ENCODE results near the gene DCTN1.

DNA sequence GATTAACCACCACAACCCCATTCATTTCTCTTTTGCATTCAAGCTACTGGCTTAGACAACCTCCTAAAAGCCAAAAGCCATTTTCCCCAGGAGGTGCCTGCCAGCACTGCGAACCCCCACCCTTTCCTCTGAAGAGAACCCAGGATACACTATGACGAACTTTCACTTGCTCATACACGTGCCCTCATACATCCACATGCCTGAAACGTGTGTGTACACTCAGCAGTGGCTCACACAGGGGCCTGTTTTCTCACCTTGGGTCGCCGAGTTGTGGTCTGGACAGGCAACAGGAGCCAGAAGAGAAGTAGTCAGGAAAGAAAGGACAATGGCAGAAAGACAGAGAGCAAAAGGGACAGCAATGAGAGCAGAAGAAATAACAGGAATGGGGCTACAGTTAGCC is 7.4 kb downstream of the DCTN1 start:
- TF ChIP-seq SP1 (IDR thresholded peaks at IDR 0.05) (no peak), BHLHE40 (IDR thresholded peaks at IDR 0.05; ENCODE audit: borderline replicate concordance) (no peak), SUZ12 (IDR thresholded peaks at IDR 0.05) (no peak), TARDBP (IDR thresholded peaks at IDR 0.05) (no peak), FOXK2 (IDR thresholded peaks at IDR 0.05) (no peak)
